A673 (cell line): ENCODE results near the gene ZSWIM5. TPM values are rescaled to one million over a fixed set of nuclear protein-coding genes. Genes with fewer than 3 reads are reported as not detected.
"Not testable (repeated sequence)": the region's sequence is repeated elsewhere in the genome, so short reads cannot be mapped to it uniquely, and the experiment has no call there.

ENCODE experiments used
- BruUV-seq: library from RNA; stranded (reverse); fragments of 400-500 nt; replicated peaks from 2 replicates; lab custom pipeline; 2021; lab: Mats Ljungman, UMichigan
- CTCF ChIA-PET: fragments of 300-600 bp; sonication (Branson Sonifier 250); formaldehyde crosslinking; loops from one replicate; lab custom pipeline; 2022; ENCODE audit warnings: antibody characterized with exemption; lab: Charles Lee
- POLR2A ChIA-PET: fragments of 300-600 bp; sonication (Branson Sonifier 250); formaldehyde crosslinking; loops from one replicate; lab custom pipeline; 2022; ENCODE audit warnings: antibody characterized with exemption; ENCODE audit not compliant: low non-redundant PET; lab: Charles Lee
- DNase-seq: peaks from one replicate; pipeline ENCODE4 v3.0.0-alpha.2; 2015; ENCODE audit warnings: low spot score
- H3K27ac ChIP-seq: fragments of 200-600 bp; sonication (generic); 2 replicates; pipeline ENCODE4 v1.5.1; 2016; ENCODE audit warnings: mixed run types, low read depth, mild to moderate bottlenecking, mixed read lengths, antibody characterized with exemption, low read length; ENCODE audit not compliant: poor library complexity, severe bottlenecking
- H3K27me3 ChIP-seq: fragments of 200-600 bp; sonication (generic); replicated peaks from 2 replicates; pipeline ENCODE4 v1.6.1; 2017; ENCODE audit warnings: mixed run types, low read depth, mild to moderate bottlenecking, mixed read lengths, antibody characterized with exemption, low read length; ENCODE audit not compliant: insufficient read depth, poor library complexity
- H3K36me3 ChIP-seq: fragments of 200-600 bp; sonication (generic); 2 replicates; pipeline ENCODE4 v1.6.1; 2016; ENCODE audit warnings: mixed run types, mild to moderate bottlenecking, mixed read lengths, antibody characterized with exemption, low read length; ENCODE audit not compliant: insufficient read depth, poor library complexity, severe bottlenecking
- H3K4me1 ChIP-seq: fragments of 200-600 bp; sonication (generic); 2 replicates; pipeline ENCODE4 v1.6.1; 2017; ENCODE audit warnings: mixed run types, mild to moderate bottlenecking, mixed read lengths, antibody characterized with exemption, low read length; ENCODE audit not compliant: insufficient read depth, poor library complexity, severe bottlenecking
- H3K4me3 ChIP-seq: fragments of 200-600 bp; sonication (generic); 2 replicates; pipeline ENCODE4 v1.5.1; 2016; ENCODE audit warnings: low read depth, mixed run types, mild to moderate bottlenecking, mixed read lengths, low read length; ENCODE audit not compliant: poor library complexity, severe bottlenecking
- H3K9me3 ChIP-seq: fragments of 200-600 bp; sonication (generic); 2 replicates; pipeline ENCODE4 v1.6.1; 2016; ENCODE audit warnings: mixed run types, low read depth, mild to moderate bottlenecking, mixed read lengths, antibody characterized with exemption, low read length; ENCODE audit not compliant: poor library complexity, severe bottlenecking
- CTCF ChIP-seq: fragments of 300-800, 200-600 bp; sonication (generic); conservative IDR thresholded peaks from 2 replicates; pipeline ENCODE4 v1.5.1; 2017; ENCODE audit warnings: low read depth, mild to moderate bottlenecking, antibody characterized with exemption, low read length, moderate library complexity, mixed read lengths
- EZH2 ChIP-seq: fragments of 200-600 bp; sonication (generic); IDR thresholded peaks from 2 replicates; pipeline ENCODE4 v1.6.1; 2017; ENCODE audit warnings: borderline replicate concordance, low read depth, mild to moderate bottlenecking, mixed read lengths, antibody characterized with exemption, low read length; ENCODE audit not compliant: poor library complexity, severe bottlenecking
- intact Hi-C: fragments of 100-400 bp; cut with micrococcal nuclease; formaldehyde crosslinking; loops from one replicate; pipeline ENCODE4 v1.10.0; 2022; ENCODE audit not compliant: unreplicated experiment
- total RNA-seq: library from RNA; stranded (reverse); gene quantifications from 2 replicates; pipeline ENCODE4 v1.2.3, GENCODE V29; 2021

The ZSWIM5 gene
- total RNA-seq, 1 experiment from 2014 or later: 0.67 TPM

DNA sequence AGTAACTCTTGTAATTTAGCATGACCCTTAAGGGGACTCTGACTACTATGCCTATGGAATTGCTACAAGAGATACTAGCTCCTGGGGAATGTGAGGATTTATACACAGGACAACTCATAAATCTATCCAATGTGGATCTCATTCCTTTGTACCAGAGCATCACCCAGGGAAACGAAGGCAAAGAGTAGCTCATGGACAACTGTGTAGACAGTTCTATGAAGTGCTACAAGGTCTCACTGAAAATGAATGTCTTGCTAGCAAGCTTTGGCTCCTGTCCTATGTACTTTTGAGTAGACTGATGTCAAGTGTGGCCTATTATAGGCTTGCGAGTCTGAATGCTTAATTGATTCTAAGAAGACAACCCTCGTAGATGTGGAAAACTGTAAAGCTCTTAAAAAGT is 93.7 kb downstream of the ZSWIM5 start:
- intact Hi-C loops: no loop called here
- Histone ChIP-seq H3K9me3 (no peaks in the 10 kb centered on the region), H3K4me1 (no peaks in the 10 kb centered on the region), H3K27me3 (no peaks in the 10 kb centered on the region), H3K27ac (no peak overlapping the region), H3K4me3 (no peak overlapping the region), H3K36me3 (no peaks in the 10 kb centered on the region)
- ChIA-PET CTCF (no interaction called here), POLR2A (interaction anchor here (0.6 kb wide), 1 partner anchor 100 kb away, joined by 4 read pairs; the partner anchor contains the start of gene UROD)
- DNase-seq: no peak
- BruUV-seq: no TSS peak
- TF ChIP-seq CTCF: no peak
- no peak for TF ChIP-seq EZH2

- Histone ChIP-seq H3K36me3 (no peaks in the 10 kb centered on the region), H3K27ac (no peak overlapping the region), H3K4me1 (no peaks in the 10 kb centered on the region), H3K27me3 (no peaks in the 10 kb centered on the region), H3K9me3 (no peaks in the 10 kb centered on the region), H3K4me3 (no peak overlapping the region)
- CTCF ChIA-PET: no interaction called here
- DNase-seq: no peak
- intact Hi-C loops: no loop called here
- no peak for TF ChIP-seq EZH2
- no peak for TF ChIP-seq CTCF
- POLR2A ChIA-PET: no interaction called here
- BruUV-seq: no TSS peak
These were observed 95.2 kb downstream of the ZSWIM5 start for GRCh38 chr1:45111239-45111638.

DNA sequence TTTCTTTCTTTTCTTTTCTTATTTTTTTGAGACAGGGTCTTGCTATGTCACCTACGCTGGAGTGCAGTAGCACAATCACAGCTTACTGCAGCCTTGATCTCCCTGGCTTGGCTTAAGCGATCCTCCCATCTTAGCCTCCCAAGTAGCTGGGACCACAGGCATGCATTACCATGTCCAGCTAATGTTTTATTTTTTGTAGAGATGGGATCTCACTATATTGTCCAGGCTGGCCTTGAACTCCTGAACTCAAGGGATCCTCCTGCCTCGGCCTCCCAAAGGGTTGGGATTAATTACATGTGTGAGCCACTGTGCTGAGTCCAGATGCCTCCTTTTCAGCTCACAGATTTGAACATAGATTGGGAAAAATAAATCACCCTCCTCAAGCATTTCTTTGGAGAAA is 98.6 kb downstream of the ZSWIM5 start:
- Histone ChIP-seq H3K4me3 (no peak overlapping the region), H3K27ac (no peak overlapping the region), H3K27me3 (no peaks in the 10 kb centered on the region), H3K36me3 (no peaks in the 10 kb centered on the region), H3K4me1 (no peaks in the 10 kb centered on the region), H3K9me3 (no peaks in the 10 kb centered on the region)
- intact Hi-C loops: no loop called here
- TF ChIP-seq EZH2 (no peak), CTCF (no peak)
- no peak for DNase-seq
- BruUV-seq: no TSS peak
- CTCF ChIA-PET: no interaction called here
- POLR2A ChIA-PET: interaction anchor here (0.9 kb wide), 1 partner anchor 11 kb away, joined by 8 read pairs; no protein-coding TSS in a partner anchor

GRCh38 chr1:45106864-45107263 is 99.5 kb downstream of the ZSWIM5 start:
- H3K4me3 ChIP-seq, BruUV-seq, CTCF ChIA-PET, H3K27ac ChIP-seq, POLR2A ChIA-PET, H3K4me1 ChIP-seq, intact Hi-C loops, H3K36me3 ChIP-seq, H3K9me3 ChIP-seq, DNase-seq, H3K27me3 ChIP-seq: not testable (repeated sequence)

- POLR2A ChIA-PET, H3K36me3 ChIP-seq, BruUV-seq, H3K9me3 ChIP-seq, H3K4me1 ChIP-seq, H3K27ac ChIP-seq, intact Hi-C loops, H3K4me3 ChIP-seq, CTCF ChIA-PET, H3K27me3 ChIP-seq, DNase-seq: not testable (repeated sequence)
These were observed 100.3 kb downstream of the ZSWIM5 start for GRCh38 chr1:45106156-45106545.
